ENCODE results near the gene KCMF1.

Gene KCMF1

DNA sequence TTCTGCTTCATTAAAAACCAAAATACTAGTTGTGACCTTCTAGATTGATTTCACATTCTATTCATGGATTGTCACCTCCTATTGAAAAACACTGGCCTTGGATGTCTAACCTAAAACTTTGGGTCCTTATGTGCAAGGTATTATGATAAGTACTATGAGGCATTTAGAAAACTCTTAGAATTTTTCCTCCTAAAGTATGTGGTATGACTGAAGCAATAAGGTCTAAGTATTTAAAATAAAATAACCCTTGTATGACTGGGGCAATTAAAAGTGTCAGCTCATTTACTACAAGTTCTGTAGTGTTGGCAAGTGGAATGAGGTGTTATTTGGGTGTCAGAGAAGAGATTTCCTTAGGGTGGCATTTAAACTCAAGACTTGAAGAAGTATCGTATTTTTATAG lies 15.1 kb downstream of the KCMF1 start:
- no peak for DNase-seq (ENCODE audit: low spot score)

GRCh38 chr2:84989422-84989821 lies 18.5 kb downstream of the KCMF1 start:
- no peak for DNase-seq (ENCODE audit: low spot score)

DNA sequence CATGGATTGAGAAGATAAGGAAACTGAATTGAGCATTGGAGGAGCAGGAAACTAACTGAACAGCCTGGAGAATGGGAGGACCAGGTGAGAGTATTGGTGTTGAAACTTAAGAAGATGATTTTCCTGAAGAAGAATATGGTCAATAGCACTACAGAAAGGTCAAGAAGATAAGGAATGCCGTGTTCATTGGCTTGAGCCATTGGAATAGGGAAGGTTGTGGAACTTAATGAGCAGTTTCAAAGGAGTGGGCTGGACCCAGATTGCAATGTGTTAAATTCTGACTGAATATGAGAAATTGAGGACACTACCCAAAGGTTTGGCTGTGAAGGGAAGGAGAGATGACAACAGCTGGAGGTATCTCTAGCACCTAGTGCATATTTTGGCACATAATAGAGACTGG lies 19.0 kb downstream of the KCMF1 start:
- no peak for DNase-seq (ENCODE audit: low spot score)

GRCh38 chr2:84991404-84992160 lies 20.6 kb downstream of the KCMF1 start:
- no peak for DNase-seq (ENCODE audit: low spot score)

DNA sequence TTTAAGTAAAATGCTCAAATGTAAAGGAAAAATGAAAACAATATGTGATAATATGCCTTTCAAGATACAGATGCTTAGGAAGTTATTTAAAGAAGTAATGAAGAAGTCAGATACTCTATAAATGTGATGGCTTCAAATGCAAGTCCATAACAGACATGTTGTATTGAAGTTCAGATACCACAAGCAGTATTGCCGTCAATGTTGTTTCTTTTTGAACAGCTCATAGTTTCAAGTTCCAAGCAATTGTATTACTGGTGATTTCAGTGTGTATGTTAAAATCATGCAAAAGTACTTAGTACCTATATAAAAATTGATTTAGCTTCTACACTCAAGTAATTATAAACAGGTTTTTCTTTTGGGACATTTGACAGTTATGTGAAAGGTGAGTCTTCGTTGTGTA lies 24.9 kb downstream of the KCMF1 start:
- no peak for DNase-seq (ENCODE audit: low spot score)

DNA sequence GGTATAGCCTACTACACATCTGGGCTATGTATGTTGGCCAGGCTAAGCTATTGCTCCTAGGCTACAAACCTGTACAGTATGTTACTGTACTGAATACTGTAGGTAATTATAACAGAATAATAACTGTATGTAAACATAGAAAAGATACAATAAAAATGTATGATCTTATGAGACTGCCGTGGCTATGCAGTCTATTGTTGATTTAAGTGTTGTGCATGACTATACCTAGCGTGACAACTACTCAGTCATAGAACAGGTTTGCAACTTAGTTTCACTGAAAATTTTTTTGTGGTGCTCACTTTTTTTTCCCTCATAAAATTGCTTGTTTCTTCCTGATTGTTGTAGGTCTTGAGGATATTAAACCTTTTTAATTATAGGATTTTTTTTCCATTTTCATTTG lies 25.9 kb downstream of the KCMF1 start:
- DNase-seq (ENCODE audit: low spot score) = no peak

DNA sequence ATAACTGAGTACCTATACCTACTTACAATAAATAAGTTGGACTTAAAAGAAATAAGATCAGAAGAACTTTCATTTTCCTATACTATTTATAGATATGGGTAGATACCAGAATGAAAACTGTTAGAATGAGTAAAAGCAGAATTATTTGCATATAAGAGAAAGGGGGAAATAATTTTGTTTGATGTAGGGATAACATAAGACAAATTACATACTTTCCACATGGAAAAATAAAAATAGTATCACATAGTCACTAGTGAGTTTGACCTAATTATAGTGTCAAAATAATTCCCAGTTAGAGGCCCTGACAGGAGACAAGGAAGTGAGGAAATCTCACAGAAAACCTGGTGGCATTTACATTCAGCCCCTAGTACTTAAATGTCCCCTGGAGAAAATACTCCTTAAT lies 28.6 kb downstream of the KCMF1 start:
- DNase-seq (ENCODE audit: low spot score) = no peak

- peak; percentile 44 for DNase-seq (ENCODE audit: low spot score)
Measured at GRCh38 chr2:85001595-85001994, 30.6 kb downstream of the KCMF1 start.

GRCh38 chr2:85002534-85002933 lies 31.6 kb downstream of the KCMF1 start:
- DNase-seq (ENCODE audit: low spot score) = no peak

DNA sequence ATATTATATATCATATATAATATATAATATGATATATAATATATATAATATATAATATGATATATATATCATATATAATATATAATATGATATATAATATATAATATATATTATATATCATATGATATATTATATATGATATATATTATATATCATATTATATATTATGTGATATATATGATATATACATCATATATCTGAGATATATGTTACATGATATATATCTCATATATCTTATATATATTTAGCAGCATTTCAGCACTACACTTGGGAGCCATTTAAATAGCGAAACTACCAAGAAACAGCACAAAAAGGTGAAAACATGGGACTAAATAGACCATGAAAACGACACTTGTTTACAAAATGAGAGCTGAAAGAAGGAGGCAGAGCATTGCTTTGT lies 37.3 kb downstream of the KCMF1 start:
- DNase-seq (ENCODE audit: low spot score) = no peak

DNA sequence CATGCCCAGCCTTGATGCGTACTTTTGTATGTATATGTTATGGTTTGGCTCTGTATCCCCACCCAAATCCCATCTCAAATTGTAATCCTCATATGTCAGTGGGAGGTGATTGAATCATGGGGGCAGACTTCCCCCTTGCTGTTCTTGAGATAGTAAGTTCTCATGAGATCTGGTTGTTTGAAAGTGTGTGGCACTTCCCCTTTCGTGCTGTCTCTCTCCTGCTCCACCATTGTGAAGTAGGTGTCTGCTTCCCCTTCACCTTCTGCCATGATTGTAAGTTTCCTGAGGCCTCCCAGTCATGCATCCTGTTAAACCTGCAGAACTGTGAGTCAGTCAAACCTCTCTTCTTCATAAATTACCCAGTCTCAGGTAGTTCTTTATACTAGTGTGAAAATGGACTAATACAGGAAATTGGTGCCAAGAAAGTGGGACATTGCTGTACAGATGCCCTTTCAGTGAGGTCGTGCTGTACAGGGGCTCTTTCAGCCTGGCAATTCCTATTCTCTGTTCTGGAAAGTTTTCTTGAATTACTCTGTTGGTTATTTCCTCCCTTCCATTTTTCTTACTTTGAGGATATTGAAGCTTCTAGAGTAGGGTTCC lies 38.2 kb downstream of the KCMF1 start:
- DNase-seq (ENCODE audit: low spot score) = no peak

- no peak for DNase-seq (ENCODE audit: low spot score)
Measured at GRCh38 chr2:85010404-85010803, 39.4 kb downstream of the KCMF1 start.

DNA sequence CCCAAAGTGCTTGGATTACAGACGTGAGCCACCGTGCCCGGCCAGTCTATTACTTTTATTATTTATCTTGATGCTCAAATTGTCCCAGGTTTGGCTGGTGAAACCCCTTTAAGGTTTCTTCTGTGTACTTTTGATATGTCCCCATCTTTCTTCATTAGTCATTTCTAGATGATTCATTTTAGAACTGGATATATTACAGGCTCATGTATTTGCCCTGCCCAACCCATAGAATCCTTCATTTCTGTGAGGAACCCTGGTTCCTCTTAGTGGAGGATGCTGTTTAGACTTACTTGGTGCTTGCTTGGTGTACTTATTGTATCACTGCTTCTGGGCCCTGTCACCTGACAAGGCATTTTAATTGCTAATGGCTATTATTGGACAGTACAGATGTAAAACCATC lies 40.1 kb downstream of the KCMF1 start:
- DNase-seq (ENCODE audit: low spot score) = no peak

DNA sequence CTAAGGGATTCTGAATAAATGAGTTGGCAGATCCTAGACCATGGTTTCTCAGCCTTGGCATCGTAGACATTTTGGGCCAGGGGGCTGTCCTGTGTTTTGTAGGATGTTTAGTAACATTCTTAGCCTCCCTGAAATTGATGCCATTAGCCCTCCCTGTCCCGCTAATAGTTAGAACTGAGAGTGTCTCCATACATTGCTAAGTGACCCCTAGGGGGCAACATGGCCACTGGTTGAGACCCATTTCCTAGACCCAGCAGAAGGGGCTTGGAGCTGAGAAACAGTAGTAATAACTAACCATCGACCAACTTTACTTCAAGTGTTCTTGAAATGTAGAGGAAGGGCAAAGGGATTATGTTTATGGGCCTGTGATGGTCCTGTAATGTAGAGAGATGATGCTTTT lies 40.8 kb downstream of the KCMF1 start:
- DNase-seq (ENCODE audit: low spot score) = no peak

- no peak for DNase-seq (ENCODE audit: low spot score)
Measured at GRCh38 chr2:85012431-85012830, 41.5 kb downstream of the KCMF1 start.

DNA sequence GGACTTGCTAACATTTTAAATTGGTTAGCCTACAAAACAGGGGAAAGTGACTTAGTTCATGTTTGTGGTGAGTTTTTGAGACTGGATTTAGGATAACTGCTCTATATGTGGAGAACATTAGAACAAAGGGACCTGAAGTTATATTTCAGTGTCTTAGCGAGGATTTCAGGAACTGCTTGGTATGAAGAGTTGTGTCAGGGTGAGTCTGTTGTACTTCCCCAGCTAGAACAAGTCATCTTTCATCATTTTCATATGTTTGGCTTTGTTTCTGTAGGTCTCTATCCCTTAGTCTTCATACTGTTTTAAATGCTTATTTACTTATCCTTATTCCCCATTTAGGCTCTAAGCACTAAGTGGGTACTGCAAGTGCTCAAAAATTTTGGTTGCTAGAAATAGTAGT lies 41.9 kb downstream of the KCMF1 start:
- DNase-seq (ENCODE audit: low spot score) = no peak

- DNase-seq (ENCODE audit: low spot score) = no peak
Measured at GRCh38 chr2:85015653-85016360, 44.8 kb downstream of the KCMF1 start.

- DNase-seq (ENCODE audit: low spot score) = no peak
Measured at GRCh38 chr2:85016446-85016845, 45.5 kb downstream of the KCMF1 start.

DNA sequence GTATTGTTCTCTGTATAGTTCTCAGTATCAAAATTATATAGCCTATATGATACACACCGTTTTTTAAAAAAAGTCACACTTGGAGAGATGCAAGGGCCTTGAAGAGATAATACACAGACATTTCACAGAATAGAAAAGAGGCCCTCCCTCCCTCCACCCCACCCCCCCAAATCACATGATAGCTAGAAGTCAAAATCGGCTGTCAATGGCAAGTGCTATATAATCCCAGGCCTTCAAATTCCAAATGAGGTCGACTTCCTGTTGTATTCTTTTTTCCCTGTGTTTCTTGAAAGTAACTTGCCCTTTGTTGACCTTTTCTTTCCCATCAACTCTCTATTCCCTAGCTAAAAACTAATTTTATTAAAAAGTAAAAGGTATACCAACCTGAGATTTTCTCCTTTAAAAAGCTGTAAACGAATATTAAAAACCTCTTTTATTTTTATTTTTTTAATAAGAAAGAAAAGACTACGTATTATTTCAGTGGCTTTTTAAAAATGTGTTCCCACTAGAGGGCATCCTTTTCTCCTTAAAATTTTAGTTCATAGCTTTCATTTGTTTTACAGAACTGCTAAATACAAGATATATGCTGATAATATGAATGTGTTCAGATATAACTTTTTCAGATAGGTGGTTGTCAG lies 46.6 kb downstream of the KCMF1 start:
- peak; percentile 39 for DNase-seq (ENCODE audit: low spot score)

DNA sequence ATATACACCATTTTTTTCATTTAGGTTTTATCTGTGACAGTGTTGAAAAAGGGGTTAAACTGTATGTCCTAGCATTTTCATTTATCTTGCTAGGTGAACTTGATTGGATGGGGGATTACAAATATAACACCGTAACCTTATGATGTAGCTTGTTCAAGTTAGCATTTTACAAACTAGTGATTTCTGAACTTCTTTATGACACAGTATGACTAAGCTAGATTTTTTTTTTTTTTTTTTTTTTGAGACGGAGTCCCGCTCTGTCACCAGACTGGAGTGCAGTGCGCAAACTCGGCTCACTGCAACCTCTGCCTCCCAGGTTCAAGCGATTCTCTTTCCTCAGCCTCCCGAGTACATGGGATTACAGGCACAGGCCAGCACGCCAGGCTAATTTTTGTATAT lies 47.1 kb downstream of the KCMF1 start:
- no peak for DNase-seq (ENCODE audit: low spot score)

DNA sequence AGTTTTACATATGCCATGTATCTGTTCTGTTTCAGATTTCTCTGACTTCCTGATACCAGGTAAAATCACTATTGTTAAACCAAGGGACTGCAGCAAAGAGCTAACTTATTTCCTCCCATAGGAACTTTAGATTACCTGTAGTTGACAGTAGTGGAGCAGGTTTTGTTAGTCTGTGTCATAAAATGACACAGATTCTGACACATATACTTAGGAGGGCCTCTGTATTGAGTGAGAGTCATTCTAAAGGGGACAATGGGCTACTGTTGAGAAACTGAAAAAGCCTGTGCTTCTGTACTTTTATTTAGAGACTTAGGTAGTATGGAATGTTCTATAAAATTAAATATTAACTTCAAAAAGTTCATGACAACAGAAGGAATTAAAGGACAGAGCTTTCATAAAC lies 48.2 kb downstream of the KCMF1 start:
- DNase-seq (ENCODE audit: low spot score) = no peak

DNA sequence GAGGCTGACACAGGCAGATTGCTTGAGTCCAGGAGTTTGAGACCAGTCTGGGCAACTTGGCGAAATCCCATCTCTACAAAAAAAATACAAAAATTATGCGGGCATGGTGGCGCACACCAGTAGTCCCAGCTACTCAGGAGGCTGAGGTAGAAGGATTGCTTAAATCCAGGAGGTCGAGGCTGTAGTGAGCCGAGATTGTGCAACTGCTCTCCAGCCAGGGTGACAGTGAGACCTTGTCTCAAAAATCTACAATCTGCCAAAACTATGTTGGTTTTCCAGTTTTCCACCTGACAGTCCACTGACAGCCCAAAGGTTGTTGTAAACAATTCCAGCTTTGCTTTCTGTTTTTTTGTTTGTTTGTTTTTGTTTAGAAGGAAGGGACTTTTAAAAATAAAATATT lies 51.3 kb downstream of the KCMF1 start:
- no peak for DNase-seq (ENCODE audit: low spot score)
